Measurements from ENCODE around the gene EVX1. TPM values are rescaled to one million over a fixed set of nuclear protein-coding genes. Genes with fewer than 3 reads are reported as not detected.

The EVX1 gene
- total RNA-seq, 2 donors from 2014 or later, result not detected

DNA sequence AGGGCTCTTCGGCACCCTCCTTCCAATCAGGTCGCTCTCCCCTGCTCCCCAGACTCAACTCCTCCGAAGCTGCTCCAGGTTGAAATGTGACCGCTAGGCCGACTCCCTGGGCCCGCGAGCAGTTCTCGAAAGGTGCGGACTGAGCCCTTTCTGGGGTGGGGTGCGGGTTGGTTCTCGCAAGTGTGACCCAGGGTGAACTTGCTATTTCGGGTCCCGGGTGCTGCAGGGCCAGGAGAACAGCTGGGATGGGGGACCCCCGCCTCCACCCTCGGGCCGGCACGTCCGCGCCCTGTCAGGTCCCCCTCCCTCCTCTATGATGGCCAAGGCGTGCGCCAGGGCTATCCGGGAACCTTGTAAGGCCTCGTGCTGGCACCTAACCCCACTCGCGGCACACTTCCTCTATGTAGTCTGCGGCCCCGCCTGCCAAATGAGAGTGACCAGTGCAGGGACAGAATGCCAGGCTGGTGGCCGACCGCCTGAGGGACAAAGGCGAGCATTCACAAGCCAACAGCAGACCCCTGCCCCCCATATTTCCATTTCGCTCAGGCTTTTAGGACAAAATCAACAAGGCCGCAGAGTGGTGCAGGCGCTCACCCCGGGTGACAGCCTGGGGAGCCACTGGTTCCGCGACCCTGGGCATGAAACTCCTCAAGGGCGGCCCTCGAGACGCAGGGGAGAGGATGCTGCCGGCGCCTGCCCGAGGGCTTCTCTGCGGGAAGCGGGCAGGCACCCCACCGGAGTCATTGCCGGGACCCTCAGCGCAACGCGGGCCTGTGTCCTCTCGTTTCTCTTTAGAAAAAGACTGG lies 29.0 kb upstream of the EVX1 start:
- TF ChIP-seq POLR2A (IDR thresholded peaks at IDR 0.05) (no peak), CTCF (IDR thresholded peaks at IDR 0.05) (no peak)
- no peak for DNase-seq
- peaks cover 0 to 34% of the 10 kb centered on the region in 2 donors for H3K27me3 ChIP-seq

GRCh38 chr7:27214239-27214950 lies 28.2 kb upstream of the EVX1 start:
- Histone ChIP-seq H3K27ac (no peak overlapping the region), H3K4me3 (no peak overlapping the region), H3K36me3 (replicated peaks in 1 of 2; ENCODE audit: insufficient read depth in 1 of 2, low read depth in 2 of 2) (no peaks in the 10 kb centered on the region), H3K27me3 (peaks cover 0 to 27% of the 10 kb centered on the region in 2 donors), H3K9me3 (no peaks in the 10 kb centered on the region), H3K4me1 (peaks cover 19% of the 10 kb centered on the region)
- DNase-seq, result no peak
- TF ChIP-seq CTCF (IDR thresholded peaks at IDR 0.05), result no peak
- no peak for TF ChIP-seq POLR2A (IDR thresholded peaks at IDR 0.05)
- WGBS, 2 donors, result 58 to 65% methylated on average over 8 of the region's 8 CpGs
- ATAC-seq, result no peak
- intact Hi-C loops (cut with DNase I), result no loop called here

More for the DNA sequence above, 29.0 kb upstream of the EVX1 start:
- Histone ChIP-seq H3K9me3 (no peaks in the 10 kb centered on the region), H3K4me3 (no peak overlapping the region), H3K27ac (no peak overlapping the region), H3K36me3 (replicated peaks in 1 of 2; ENCODE audit: insufficient read depth in 1 of 2, low read depth in 2 of 2) (no peaks in the 10 kb centered on the region), H3K4me1 (peaks cover 19% of the 10 kb centered on the region)
- WGBS, 2 donors, result 25 to 37% methylated on average over 9 to 48 of the region's 50 CpGs
- intact Hi-C loops (cut with DNase I), result no loop called here
- ATAC-seq, result no peak

DNA sequence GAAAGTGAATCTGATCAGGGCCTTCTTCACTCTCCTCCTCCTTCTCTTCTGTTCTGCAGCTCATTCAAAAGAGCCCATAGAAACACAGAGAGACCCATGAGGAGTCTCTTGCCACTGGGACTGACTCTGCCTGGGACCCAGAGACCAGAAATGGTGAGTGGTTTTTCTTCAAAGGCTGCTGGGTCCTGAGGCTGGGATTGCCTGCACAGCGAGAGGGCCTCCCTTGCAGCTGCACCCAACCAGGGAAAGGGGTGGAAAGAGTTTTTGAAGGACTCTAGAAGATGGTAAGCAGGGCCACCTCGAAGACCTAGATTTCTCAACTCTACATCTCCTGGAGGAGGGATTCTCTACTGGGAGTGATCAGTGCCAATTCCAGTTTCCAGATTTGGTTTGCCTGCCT lies 27.2 kb upstream of the EVX1 start:
- no peaks in the 10 kb centered on the region for H3K36me3 ChIP-seq (replicated peaks in 1 of 2; ENCODE audit: insufficient read depth in 1 of 2, low read depth in 2 of 2)
- H3K27ac ChIP-seq, result no peak overlapping the region
- no peak for ATAC-seq
- no peak for DNase-seq
- intact Hi-C loops (cut with DNase I), result no loop called here
- no peak for TF ChIP-seq POLR2A (IDR thresholded peaks at IDR 0.05)
- TF ChIP-seq CTCF (IDR thresholded peaks at IDR 0.05), result no peak
- H3K4me3 ChIP-seq, result no peak overlapping the region
- H3K9me3 ChIP-seq, result no peaks in the 10 kb centered on the region
- 86 to 97% methylated on average over 2 of the region's 2 CpGs for WGBS, 2 donors
- H3K27me3 ChIP-seq, result peaks cover 0 to 27% of the 10 kb centered on the region in 2 donors
- peaks cover 15% of the 10 kb centered on the region for H3K4me1 ChIP-seq

GRCh38 chr7:27217951-27218350 lies 24.7 kb upstream of the EVX1 start:
- H3K36me3 ChIP-seq (replicated peaks in 1 of 2; ENCODE audit: insufficient read depth in 1 of 2, low read depth in 2 of 2), result no peaks in the 10 kb centered on the region
- H3K27ac ChIP-seq, result no peak overlapping the region
- intact Hi-C loops (cut with DNase I), result no loop called here
- peaks cover 7% of the 10 kb centered on the region for H3K4me1 ChIP-seq
- H3K27me3 ChIP-seq, result peaks cover 0 to 12% of the 10 kb centered on the region in 2 donors
- no peak overlapping the region for H3K4me3 ChIP-seq
- ATAC-seq (no peak), DNase-seq (no peak)
- H3K9me3 ChIP-seq, result no peaks in the 10 kb centered on the region
- TF ChIP-seq POLR2A (IDR thresholded peaks at IDR 0.05) (no peak), CTCF (IDR thresholded peaks at IDR 0.05) (no peak)

Measured in body of pancreas (tissue), 4 donors.